GM21447 (cell line): ENCODE measurements around the gene FCHSD2.
"Not testable (repeated sequence)": the region's sequence is repeated elsewhere in the genome, so short reads cannot be mapped to it uniquely, and the experiment has no call there.

Experiments used
- ATAC-seq: cut with Tn5 transposase; IDR thresholded peaks from one replicate; pipeline ENCODE4 v1.9.1; 2021; ENCODE audit not compliant: unreplicated experiment

FCHSD2 gene

GRCh38 chr11:72940417-72940816 is 201.7 kb downstream of the FCHSD2 start:
- ATAC-seq: no peak

GRCh38 chr11:72939031-72939430 is 203.1 kb downstream of the FCHSD2 start:
- no peak for ATAC-seq

GRCh38 chr11:72937439-72937838 is 204.7 kb downstream of the FCHSD2 start:
- no peak for ATAC-seq

DNA sequence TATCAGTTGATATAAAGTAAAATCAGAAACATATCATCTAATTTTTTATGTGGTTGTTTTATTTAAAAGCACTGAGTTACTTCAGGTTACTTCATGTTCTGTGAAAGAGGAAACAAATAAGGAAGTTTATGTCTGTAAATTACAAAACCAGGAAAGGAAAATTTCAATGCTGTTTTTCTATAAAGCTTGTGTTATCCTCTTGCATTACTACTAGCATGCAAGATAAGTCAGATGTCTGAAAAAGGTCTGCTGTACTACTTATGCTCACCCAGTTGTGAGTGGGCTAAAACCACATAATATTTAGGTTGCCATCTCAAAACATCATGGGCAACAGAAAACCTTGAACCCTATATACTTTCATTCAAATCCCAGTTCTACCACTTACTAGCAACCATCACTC is 206.4 kb downstream of the FCHSD2 start:
- ATAC-seq: no peak

DNA sequence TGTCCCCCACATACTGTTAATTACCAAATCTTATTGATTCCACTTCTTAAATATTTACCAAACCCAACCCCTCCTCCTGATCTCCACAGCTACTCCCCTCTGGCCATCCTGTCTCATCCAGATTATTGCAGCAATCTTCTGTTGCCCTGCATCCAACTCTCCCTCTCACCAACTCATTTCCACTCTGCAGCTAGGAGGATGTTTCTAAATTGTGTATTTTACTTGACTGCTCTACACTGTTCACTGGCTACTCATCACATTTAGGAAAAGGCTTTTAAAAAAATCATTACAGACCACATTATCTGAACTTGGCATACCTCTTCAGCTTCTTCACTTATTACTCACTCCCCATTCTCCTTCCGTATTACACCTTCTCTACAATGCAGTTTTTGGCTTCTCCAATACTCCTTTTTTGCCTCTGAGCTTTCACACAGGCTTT is 210.0 kb downstream of the FCHSD2 start:
- ATAC-seq: no peak

- ATAC-seq: no peak
Measured at GRCh38 chr11:72930008-72930407, 212.1 kb downstream of the FCHSD2 start.

DNA sequence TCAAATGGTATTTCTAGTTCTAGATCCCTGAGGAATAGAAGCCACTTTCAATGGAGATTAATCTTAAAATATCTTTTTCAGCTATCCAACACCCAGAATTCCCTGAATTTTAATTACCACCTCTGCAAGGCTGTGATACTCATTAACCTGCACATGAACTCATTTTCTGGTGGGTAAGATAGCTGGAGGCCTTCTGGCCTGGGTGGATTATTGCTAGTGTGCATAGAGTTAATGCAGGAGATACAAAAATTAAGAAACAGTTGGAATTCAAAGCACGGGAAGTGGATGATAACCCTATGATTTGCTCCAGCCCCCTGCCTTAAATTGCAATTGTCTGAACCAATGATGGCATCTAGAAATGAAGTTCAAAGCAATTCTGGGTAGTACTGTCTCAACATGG is 212.9 kb downstream of the FCHSD2 start:
- ATAC-seq: no peak

GRCh38 chr11:72927380-72927779 is 214.7 kb downstream of the FCHSD2 start:
- no peak for ATAC-seq

DNA sequence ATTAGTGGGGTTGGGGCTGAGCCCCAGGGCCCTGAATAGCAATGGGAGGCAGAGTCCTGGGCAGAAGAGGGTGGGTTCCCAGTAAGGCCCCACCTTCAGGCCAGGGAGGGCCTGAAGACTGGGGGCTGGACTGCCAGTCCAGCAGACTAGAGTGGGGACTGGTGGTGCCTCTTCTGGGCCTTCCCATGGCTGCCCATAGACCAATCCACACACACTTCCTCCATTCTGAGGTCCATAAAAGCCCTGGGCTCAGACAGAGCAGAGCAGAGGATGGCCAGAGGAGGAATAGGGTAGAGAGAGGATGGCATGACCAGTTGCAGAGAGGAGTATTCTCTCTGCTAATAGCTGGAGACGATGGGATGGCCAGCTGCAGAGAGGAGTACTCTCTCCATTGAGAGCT is 216.0 kb downstream of the FCHSD2 start:
- no peak for ATAC-seq

DNA sequence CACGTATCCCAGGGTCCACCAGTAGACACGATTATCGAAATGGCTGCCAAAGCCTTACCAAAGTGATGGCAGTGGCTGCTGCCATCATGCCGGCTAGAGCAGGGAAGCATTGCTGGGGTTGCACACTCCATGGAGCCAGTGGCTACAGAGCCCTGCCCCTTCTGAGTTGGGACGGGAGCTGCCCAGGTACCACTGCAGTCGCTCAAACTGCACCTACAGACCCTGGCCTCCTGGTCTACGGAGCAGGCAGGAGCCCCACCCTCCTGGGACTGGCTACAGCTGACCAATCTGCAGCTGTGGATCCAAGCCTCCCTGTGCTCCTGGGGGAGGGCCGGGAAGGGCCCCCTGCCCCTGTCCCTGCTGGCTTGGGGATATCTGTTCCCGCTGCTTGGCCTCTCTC is 216.5 kb downstream of the FCHSD2 start:
- no peak for ATAC-seq

DNA sequence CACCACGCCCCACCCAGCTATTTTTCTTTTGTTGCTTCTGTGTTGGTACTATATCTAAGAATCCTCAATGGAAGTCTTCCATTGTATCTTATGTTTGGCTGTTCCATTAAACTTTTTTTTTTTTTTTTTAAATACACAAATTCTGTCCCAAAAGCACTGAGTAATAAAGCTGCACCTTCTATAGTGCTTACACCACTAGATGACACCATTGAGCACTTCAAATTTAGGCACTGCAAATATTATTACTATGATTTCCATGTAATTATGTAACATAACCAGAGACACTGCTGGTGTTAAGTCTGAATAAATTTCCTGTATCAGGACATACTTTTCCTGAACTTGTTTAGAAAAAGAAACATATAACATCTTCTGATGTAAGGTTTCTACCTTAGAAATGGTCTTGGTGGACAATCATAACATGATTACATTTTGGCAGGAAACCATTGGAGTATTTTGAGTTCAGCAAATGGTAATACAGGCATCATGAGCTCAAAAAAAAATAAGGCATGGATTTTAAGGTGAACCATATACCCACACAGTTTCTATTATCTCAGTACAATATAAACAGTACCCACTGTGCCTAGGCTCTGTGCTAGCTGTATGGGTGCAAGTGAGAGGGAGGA is 217.4 kb downstream of the FCHSD2 start:
- ATAC-seq: no peak

- ATAC-seq: no peak
Measured at GRCh38 chr11:72921028-72921716, 220.9 kb downstream of the FCHSD2 start.

DNA sequence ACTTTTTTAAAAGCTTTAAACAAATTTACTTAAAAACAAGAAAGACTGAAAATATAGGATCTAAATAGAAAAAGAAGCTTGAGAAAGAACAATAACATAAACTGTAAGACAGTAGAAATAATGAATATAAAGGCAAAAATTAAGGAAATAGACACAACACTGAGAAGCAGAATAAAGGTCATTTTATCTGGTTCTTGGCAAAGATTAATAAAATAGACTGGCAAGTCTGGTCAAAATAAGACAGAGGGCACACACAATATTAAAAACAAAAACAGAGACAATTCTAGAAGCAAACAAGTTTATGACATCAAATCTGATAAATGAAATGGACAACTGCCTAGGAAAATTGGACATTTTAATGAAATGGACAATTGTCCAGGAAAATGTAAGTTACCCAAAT is 222.1 kb downstream of the FCHSD2 start:
- ATAC-seq: no peak

- ATAC-seq: no peak
Measured at GRCh38 chr11:72918851-72919250, 223.3 kb downstream of the FCHSD2 start.

DNA sequence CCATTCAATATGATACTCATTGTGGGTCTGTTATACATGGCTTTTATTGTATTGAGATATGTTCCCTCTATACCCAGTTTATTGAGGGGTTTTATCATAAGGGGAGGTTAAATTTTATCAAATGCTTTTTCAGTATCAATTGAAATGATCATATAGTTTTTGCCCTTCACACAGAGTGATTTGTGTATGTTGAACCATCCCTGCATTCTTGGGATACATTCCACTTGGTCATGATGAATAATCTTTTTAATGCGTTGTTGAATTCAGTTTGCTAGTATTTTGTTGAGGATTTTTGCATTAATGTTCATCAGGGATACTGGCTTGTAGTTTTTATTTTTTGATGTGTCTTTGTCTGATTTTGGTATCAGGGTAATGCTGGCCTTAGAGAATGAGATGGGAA is 229.9 kb downstream of the FCHSD2 start:
- ATAC-seq: no peak

DNA sequence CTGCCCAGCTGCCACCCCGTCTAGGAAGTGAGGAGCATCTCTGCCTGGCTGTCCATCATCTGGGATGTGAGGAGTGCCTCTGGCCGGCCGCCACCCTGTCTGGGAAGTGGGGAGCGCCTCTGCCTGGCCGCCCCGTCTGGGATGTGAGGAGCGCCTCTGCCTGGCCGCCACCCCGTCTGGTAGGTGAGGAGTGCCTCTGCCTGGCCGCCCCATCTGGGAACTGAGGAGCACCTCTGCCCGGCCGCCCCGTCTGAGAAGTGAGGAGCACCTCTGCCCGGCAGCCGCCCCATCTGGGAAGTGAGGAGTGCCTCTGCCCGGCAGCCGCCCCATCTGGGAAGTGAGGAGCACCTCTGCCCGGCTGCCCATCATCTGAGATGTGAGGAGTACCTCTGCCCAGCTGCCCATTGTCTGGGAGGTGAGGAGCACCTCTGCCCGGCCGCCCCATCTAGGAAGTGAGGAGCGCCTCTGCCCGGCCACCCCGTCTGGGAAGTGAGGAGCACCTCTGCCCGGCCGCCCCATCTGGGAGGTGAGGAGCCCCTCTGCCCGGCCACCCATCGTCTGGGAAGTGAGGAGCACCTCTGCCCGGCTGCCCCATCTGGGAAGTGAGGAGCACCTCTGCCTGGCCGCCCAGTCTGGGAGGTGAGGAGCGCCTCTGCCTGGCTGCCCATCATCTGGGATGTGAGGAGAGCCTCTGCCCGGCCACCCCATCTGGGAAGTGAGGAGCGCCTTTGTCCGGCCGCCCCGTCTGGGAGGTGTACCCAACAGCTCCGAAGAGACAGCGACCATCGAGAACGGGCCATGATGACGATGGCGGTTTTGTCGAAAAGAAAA is 232.3 kb downstream of the FCHSD2 start:
- ATAC-seq: not testable (repeated sequence)

DNA sequence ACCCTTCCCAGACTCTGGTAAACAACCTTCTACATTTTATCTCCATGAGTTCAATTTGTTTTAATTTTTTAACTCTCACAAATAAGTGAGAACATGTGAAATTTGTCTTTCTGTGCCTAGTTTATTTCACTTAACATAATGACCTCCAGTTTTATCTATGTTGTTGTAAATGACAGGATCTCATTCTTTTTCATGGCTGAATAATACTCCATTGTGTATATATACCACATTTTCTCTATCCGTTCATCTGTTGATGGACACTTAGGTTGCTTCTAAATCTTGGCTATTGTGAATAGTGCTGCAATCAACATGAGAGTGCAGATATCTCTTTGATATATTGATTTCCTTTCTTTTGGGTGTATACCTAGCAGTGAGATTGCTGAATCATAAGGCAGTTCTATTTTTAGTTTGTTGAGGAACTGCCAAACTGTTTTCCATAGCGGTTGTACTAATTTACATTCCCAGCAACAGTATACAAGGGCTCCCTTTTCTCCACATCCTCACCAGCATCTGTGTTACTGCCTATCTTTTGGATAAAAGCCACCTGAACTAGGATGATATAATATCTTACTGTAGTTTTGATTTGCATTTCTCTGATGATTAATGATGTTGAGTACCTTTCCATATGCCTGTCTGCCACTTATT is 234.0 kb downstream of the FCHSD2 start:
- ATAC-seq: no peak

- no peak for ATAC-seq
Measured at GRCh38 chr11:72904016-72904415, 238.1 kb downstream of the FCHSD2 start.

DNA sequence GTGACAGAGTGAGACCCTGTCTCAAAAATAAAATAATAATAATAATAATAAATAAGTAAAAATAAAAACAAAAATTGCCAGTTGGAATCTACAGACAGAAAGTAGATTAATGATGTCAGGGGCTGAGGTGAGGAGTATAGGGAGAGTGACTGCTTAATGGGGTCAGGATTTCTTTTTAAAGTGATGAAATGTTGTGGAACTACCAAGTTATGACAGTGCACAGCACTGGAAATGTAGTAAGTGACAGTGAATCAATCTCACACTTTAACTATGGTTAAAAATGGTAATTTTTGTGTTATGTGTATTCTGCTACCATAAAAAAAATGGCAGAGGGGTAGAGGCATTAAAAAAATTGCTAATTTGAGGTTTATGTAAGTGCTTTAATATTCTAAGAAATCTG is 240.7 kb downstream of the FCHSD2 start:
- ATAC-seq: no peak

- ATAC-seq: no peak
Measured at GRCh38 chr11:72900013-72900412, 242.1 kb downstream of the FCHSD2 start.

GRCh38 chr11:72899238-72899637 is 242.9 kb downstream of the FCHSD2 start:
- no peak for ATAC-seq

- no peak for ATAC-seq
Measured at GRCh38 chr11:72897506-72897905, 244.6 kb downstream of the FCHSD2 start.
